MCF 10A (cell line): ENCODE results near the gene MRPL36. TPM values are rescaled to one million over a fixed set of nuclear protein-coding genes. Genes with fewer than 3 reads are reported as not detected.

Experiments
- Bru-seq: library from RNA; stranded (reverse); fragments of 400-500 nt; gene quantifications from one replicate; lab custom pipeline; 2021; lab: Mats Ljungman, UMichigan
- BruChase-seq, 2 experiments: library from RNA; stranded (reverse); fragments of 400-500 nt; gene quantifications; one replicate each; lab custom pipeline; 2021; lab: Mats Ljungman, UMichigan
- BruUV-seq: library from RNA; stranded (reverse); fragments of 400-500 nt; replicated peaks from 2 replicates; lab custom pipeline; 2021; lab: Mats Ljungman, UMichigan
- CTCF ChIA-PET: fragments of 300-600 bp; sonication (Branson Sonifier 250); formaldehyde crosslinking; extraction: SDS; loops from one replicate; lab custom pipeline; 2021; ENCODE audit warnings: antibody characterized with exemption, inconsistent platforms; lab: Yijun Ruan, JAX
- POLR2A ChIA-PET: fragments of 300-600, 350-650 bp; sonication (Branson Sonifier 250); formaldehyde crosslinking; extraction: SDS; loops from one replicate; lab custom pipeline; 2020; ENCODE audit warnings: antibody characterized with exemption, inconsistent platforms; lab: Yijun Ruan, JAX
- DNase-seq: peaks from one replicate; pipeline ENCODE4 v3.0.0-alpha.2; 2018; ENCODE audit not compliant: unreplicated experiment
- H3K27ac Mint-ChIP-seq: one replicate; pipeline ENCODE4 v1.8.0; 2022; ENCODE audit warnings: mild to moderate bottlenecking, low read depth, mixed read lengths; ENCODE audit not compliant: unreplicated experiment
- H3K27me3 Mint-ChIP-seq: one replicate; pipeline ENCODE4 v1.8.0; 2022; ENCODE audit warnings: mixed read lengths; ENCODE audit not compliant: insufficient read depth, unreplicated experiment
- H3K36me3 Mint-ChIP-seq: one replicate; pipeline ENCODE4 v1.8.0; 2022; ENCODE audit warnings: mild to moderate bottlenecking, moderate library complexity, mixed read lengths; ENCODE audit not compliant: insufficient read depth, unreplicated experiment
- H3K4me1 Mint-ChIP-seq: one replicate; pipeline ENCODE4 v1.8.0; 2022; ENCODE audit warnings: mixed read lengths; ENCODE audit not compliant: insufficient read depth, unreplicated experiment
- H3K4me3 Mint-ChIP-seq: one replicate; pipeline ENCODE4 v1.8.0; 2022; ENCODE audit warnings: mild to moderate bottlenecking, moderate library complexity, mixed read lengths; ENCODE audit not compliant: unreplicated experiment
- H3K9me3 Mint-ChIP-seq: one replicate; pipeline ENCODE4 v1.8.0; 2022; ENCODE audit warnings: mixed read lengths; ENCODE audit not compliant: unreplicated experiment
- CTCF ChIP-seq: fragments of 200-600 bp; IDR thresholded peaks from one replicate; pipeline ENCODE4 v1.8.0; 2022; ENCODE audit warnings: antibody characterized with exemption, mild to moderate bottlenecking; ENCODE audit not compliant: unreplicated experiment
- intact Hi-C: fragments of 100-400 bp; cut with micrococcal nuclease; formaldehyde crosslinking; loops from 2 replicates; pipeline ENCODE4 v1.14.1; 2022
- long read RNA-seq: library from polyadenylated mRNA; stranded (forward); transcript quantifications from one replicate; pipeline ENCODE4 v2.0.0, GENCODE V29; 2022
- total RNA-seq: library from RNA; stranded (reverse); gene quantifications from 2 replicates; pipeline ENCODE4 v1.2.3, GENCODE V29; 2022

The MRPL36 gene
- total RNA-seq (90.5 and 101 TPM in 2 replicates), Bru-seq, nascent RNA (percentile 66 among the genes with signal in this experiment), BruChase-seq, experiment 1, labeled RNA remaining after a 6-hour chase (percentile 90 among the genes with signal in this experiment), BruChase-seq, experiment 2, labeled RNA remaining after a 2-hour chase (percentile 85 among the genes with signal in this experiment)
- long read RNA-seq, transcript MRPL36-202 (2 exons, 610 nt) = minor isoform, 63 of 172 reads
- long read RNA-seq, transcript MRPL36-204 (2 exons, 686 nt) = major isoform, 77 of 172 reads
- long read RNA-seq, partial matches to known transcripts = 27 of 172 reads
- long read RNA-seq, other reads (novel, unspliced or antisense) = 5 of 172 reads

GRCh38 chr5:1799602-1800471, at the start of gene MRPL36:
TSS of gene MRPL36 (minus strand) at chr5:1799837. CDS start at chr5:1798935, 902 bp downstream.
- no peak for TF ChIP-seq CTCF
- Mint-ChIP-seq H3K4me3 (peak within 1 kb of the TSS; percentile 98), H3K36me3 (peaks cover 42% of the 10 kb centered on the region), H3K4me1 (peaks cover 29% of the 10 kb centered on the region), H3K27me3 (no peaks in the 10 kb centered on the region), H3K9me3 (no peaks in the 10 kb centered on the region), H3K27ac (peak within 1 kb of the TSS; percentile 97)
- ChIA-PET CTCF (interaction anchor here (0.5 to 1.6 kb wide), 10 partner anchors 9 to 172 kb away, joined by 3 to 7 read pairs (median 4); no protein-coding TSS in a partner anchor), POLR2A (interaction anchor here (0.8 to 6.8 kb wide), 16 partner anchors 9 to 952 kb away, joined by 3 to 131 read pairs (median 5); partner anchors contain the start of genes IRX2 and IRX4)
- BruUV-seq = no TSS peak
- intact Hi-C loops = loop anchor here (2.0 kb wide), 1 partner anchor 85 kb away; no protein-coding TSS in a partner anchor
- peak; percentile 90 for DNase-seq

GRCh38 chr5:1847611-1848010, 48.0 kb upstream of the MRPL36 start:
- ChIA-PET POLR2A (no interaction called here), CTCF (no interaction called here)
- H3K9me3 Mint-ChIP-seq = no peaks in the 10 kb centered on the region
- peaks cover 21% of the 10 kb centered on the region for H3K27me3 Mint-ChIP-seq
- TF ChIP-seq CTCF = no peak
- no peak overlapping the region for H3K27ac Mint-ChIP-seq
- H3K4me1 Mint-ChIP-seq = no peaks in the 10 kb centered on the region
- intact Hi-C loops = no loop called here
- no peak for DNase-seq
- H3K4me3 Mint-ChIP-seq = no peak overlapping the region
- H3K36me3 Mint-ChIP-seq = no peaks in the 10 kb centered on the region
- BruUV-seq = no TSS peak

GRCh38 chr5:1847056-1847455, 47.4 kb upstream of the MRPL36 start:
- CTCF ChIA-PET = no interaction called here
- Mint-ChIP-seq H3K36me3 (no peaks in the 10 kb centered on the region), H3K4me1 (no peaks in the 10 kb centered on the region), H3K27me3 (peaks cover 21% of the 10 kb centered on the region), H3K4me3 (no peak overlapping the region), H3K27ac (no peak overlapping the region), H3K9me3 (no peaks in the 10 kb centered on the region)
- POLR2A ChIA-PET = no interaction called here
- TF ChIP-seq CTCF = no peak
- no TSS peak for BruUV-seq
- intact Hi-C loops = no loop called here
- DNase-seq = no peak

- ChIA-PET POLR2A (no interaction called here), CTCF (no interaction called here)
- Mint-ChIP-seq H3K4me1 (no peaks in the 10 kb centered on the region), H3K27me3 (peaks cover 21% of the 10 kb centered on the region), H3K4me3 (no peak overlapping the region), H3K27ac (no peak overlapping the region), H3K36me3 (no peaks in the 10 kb centered on the region), H3K9me3 (no peaks in the 10 kb centered on the region)
- no TSS peak for BruUV-seq
- intact Hi-C loops = no loop called here
- no peak for DNase-seq
- TF ChIP-seq CTCF = no peak
These were observed 46.9 kb upstream of the MRPL36 start for GRCh38 chr5:1846583-1846982.
